RWPE1 (cell line): ENCODE data around the gene VKORC1.
"Not testable (repeated sequence)": the region's sequence is repeated elsewhere in the genome, so short reads cannot be mapped to it uniquely, and the experiment has no call there.

ENCODE experiments used
- CTCF ChIA-PET: fragments of 350-600 bp; sonication (Branson Sonifier 250); formaldehyde crosslinking; extraction: SDS; loops from one replicate; lab custom pipeline; 2021; lab: Yijun Ruan, JAX
- POLR2A ChIA-PET: fragments of 400-600 bp; formaldehyde crosslinking; extraction: SDS; loops from one replicate; lab custom pipeline; 2020; ENCODE audit warnings: antibody characterized with exemption; ENCODE audit not compliant: low non-redundant PET; lab: Yijun Ruan, JAX
- DNase-seq: peaks from one replicate; pipeline ENCODE4 v3.0.0; 2012; ENCODE audit warnings: low spot score
- H3K27ac ChIP-seq: fragments of 450-650 bp; 2 replicates; pipeline ENCODE4 v1.5.1; 2017
- TF ChIP-seq, protein P1 (sequence below): fragments of 450-650 bp; conservative IDR thresholded peaks from 2 replicates; pipeline ENCODE4 v1.5.1; 2017; ENCODE audit warnings: low read depth, mild to moderate bottlenecking

The VKORC1 gene

DNA sequence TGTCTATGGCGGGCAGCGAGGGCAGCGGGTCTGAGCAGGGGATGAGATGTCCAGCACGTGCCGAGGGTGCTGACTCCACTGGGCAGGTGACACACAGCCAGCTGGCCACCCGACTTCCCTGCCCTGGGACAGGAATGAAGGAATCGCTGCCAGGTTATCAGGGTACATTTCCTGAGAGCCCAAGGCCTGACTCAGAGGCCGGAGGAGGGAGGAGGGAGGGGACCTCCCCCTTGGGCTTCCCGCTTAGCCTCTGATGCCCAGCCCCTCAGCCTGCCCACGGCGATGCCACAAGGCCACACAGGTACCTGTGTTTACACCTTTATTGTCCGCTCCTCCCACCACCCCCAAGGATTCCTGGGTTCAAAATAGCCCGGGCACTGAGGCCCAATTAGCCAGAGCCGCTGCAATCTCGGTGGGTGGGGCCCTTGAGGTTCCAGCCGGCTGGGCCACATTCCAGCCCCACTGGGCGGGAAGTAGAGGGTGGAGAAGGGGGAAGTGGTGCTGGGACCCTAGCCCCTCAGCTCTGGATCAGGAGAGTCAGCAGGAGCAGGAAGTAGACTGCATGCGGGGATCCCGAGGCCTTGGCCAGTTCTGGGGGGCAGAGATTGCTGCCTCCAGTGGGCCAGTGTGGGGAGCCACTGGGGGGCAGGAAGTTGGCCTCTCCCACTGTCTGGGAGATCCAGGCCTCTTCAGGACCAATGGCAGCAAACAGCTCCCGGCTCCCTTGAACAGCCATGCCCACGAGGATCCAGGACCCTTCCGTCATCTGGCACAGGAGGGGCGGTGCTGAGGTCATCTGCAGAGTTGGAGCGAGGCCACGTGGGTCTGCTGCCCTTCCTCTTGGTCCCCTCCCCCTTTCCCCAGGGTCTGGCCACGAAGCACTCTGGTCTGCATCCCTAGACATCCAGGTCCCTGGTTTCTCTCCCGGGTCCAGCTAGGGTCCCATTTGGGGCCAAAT lies 44.3 kb upstream of the VKORC1 start:
- CTCF ChIA-PET = interaction anchor here (0.5 to 1.4 kb wide), 3 partner anchors 154 to 256 kb away, joined by 3 to 9 read pairs (median 4); partner anchors contain the start of gene HSD3B7
- peak overlapping the region; percentile 98 for H3K27ac ChIP-seq
- DNase-seq = peak; percentile 91
- TF ChIP-seq, protein P1, sequence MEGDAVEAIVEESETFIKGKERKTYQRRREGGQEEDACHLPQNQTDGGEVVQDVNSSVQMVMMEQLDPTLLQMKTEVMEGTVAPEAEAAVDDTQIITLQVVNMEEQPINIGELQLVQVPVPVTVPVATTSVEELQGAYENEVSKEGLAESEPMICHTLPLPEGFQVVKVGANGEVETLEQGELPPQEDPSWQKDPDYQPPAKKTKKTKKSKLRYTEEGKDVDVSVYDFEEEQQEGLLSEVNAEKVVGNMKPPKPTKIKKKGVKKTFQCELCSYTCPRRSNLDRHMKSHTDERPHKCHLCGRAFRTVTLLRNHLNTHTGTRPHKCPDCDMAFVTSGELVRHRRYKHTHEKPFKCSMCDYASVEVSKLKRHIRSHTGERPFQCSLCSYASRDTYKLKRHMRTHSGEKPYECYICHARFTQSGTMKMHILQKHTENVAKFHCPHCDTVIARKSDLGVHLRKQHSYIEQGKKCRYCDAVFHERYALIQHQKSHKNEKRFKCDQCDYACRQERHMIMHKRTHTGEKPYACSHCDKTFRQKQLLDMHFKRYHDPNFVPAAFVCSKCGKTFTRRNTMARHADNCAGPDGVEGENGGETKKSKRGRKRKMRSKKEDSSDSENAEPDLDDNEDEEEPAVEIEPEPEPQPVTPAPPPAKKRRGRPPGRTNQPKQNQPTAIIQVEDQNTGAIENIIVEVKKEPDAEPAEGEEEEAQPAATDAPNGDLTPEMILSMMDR = no peak
- POLR2A ChIA-PET = interaction anchor here (0.6 kb wide), 1 partner anchor 70 kb away, joined by 3 read pairs; no protein-coding TSS in a partner anchor

DNA sequence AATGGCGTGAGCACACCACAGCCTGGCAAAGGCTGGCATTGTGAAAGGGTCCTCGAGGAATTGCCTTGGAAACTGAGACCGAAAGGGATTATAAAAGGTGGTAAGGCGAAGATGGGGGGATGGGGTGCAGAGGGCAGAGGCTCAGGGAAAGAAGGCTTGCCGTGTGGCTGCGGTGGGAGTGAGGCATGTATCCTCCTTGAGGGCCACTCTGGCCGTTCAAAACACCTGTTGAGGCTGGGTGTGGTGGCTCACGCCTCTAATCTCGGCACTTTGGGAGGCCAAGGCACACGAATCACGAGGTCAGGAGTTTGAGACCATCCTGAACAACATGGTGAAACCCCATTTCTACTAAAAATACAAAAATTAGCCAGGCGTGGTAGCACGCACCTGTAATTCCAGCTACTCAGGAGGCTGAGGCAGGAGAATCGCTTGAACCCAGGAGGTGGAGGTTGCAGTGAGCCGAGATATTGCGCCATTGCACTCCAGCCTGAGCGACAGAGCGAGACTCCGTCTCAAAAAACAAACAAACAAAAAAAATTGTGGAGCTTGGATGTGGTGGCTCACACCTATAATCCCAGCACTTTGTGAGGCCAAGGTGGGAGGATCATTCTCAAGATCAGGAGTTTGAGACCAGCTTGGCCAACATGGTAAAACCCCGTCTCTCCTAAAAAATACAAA lies 42.4 kb upstream of the VKORC1 start:
- ChIA-PET CTCF (interaction anchor here (0.8 kb wide), 1 partner anchor 18 kb away, joined by 3 read pairs; no protein-coding TSS in a partner anchor), POLR2A (interaction anchor here (0.6 kb wide), 2 partner anchors 19 kb away, joined by 3 read pairs; partner anchors contain the start of gene KAT8)
- not testable (repeated sequence) for DNase-seq
- peak overlapping the region; percentile 98 for H3K27ac ChIP-seq

DNA sequence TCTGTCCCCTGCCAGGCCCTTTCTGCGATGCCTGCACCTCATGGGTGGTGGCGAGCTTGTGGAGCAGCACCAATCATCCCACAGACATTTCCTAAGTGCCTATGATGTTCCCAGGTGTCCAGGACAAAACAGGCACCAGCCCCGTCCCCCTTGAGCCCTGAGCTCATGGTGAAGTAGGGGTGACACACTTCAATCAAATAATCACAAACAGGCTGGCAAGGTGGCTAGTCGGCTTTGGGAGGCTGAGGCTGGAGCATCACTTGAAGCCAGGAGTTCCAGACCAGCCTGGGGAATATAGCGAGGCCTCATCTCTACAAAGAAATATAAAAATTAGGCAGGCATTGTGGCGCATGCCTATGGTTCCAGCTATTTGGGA lies 41.7 kb upstream of the VKORC1 start:
- H3K27ac ChIP-seq = peak overlapping the region; percentile 98
- DNase-seq = no peak
- ChIA-PET POLR2A (interaction anchor here (0.6 to 1.0 kb wide), 2 partner anchors 19 to 24 kb away, joined by 3 read pairs; partner anchors contain the start of gene KAT8), CTCF (interaction anchor here (1.1 kb wide), 1 partner anchor 152 kb away, joined by 6 read pairs; the partner anchor contains the start of gene HSD3B7)
- TF ChIP-seq, protein P1 = no peak

DNA sequence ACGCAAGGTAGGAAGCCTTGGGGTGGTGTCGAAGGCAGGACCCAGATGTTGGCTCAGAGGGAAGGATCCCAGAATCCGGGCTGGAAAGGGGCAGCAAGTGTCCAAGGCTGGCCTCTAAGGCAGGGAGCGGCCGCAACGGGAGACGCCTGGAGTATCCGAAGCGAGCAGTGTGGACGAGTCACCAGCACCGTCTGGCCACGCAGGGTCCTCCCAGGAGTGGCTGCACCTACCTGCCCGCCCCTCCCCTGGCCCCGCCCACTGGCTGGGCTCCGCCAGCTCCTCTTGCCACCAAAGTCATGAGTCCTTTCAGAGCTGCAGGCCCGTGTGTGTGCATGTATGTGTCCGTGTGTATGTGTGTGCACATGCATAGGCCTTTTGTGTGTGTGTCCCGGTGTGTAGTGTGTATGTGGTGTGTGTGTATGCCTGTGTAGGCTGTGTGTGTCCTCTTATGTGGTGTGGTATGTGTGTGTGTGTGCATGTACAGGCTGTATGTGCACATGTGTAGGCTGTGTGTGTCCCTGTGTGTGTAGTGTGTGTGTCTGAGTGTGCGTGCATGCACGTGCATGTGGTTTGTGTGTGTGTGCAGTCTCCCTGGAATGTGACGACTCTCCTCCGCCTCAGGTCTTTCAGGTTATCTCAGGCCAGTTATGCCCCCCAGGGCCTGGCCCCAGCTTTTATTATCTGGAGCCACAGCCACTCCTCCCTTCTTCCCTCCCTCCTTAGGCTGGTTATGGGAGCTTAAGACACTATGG lies 41.1 kb upstream of the VKORC1 start, which contains the start of gene PRSS8:
TSS of gene PRSS8 (minus strand) at position 193 of the 752 bp plus-strand sequence. CDS start 229 bp downstream, outside the sequence.
- DNase-seq = peak; percentile 59
- peak within 1 kb of the TSS; percentile 98 for H3K27ac ChIP-seq
- POLR2A ChIA-PET = interaction anchor here (0.6 to 1.1 kb wide), 4 partner anchors 18 to 44 kb away, joined by 3 to 4 read pairs (median 4); partner anchors contain the start of genes FUS and KAT8
- TF ChIP-seq, protein P1 = no peak
- CTCF ChIA-PET = interaction anchor here (1.1 to 1.3 kb wide), 3 partner anchors 15 to 151 kb away, joined by 3 to 6 read pairs (median 4); partner anchors contain the start of gene HSD3B7

DNA sequence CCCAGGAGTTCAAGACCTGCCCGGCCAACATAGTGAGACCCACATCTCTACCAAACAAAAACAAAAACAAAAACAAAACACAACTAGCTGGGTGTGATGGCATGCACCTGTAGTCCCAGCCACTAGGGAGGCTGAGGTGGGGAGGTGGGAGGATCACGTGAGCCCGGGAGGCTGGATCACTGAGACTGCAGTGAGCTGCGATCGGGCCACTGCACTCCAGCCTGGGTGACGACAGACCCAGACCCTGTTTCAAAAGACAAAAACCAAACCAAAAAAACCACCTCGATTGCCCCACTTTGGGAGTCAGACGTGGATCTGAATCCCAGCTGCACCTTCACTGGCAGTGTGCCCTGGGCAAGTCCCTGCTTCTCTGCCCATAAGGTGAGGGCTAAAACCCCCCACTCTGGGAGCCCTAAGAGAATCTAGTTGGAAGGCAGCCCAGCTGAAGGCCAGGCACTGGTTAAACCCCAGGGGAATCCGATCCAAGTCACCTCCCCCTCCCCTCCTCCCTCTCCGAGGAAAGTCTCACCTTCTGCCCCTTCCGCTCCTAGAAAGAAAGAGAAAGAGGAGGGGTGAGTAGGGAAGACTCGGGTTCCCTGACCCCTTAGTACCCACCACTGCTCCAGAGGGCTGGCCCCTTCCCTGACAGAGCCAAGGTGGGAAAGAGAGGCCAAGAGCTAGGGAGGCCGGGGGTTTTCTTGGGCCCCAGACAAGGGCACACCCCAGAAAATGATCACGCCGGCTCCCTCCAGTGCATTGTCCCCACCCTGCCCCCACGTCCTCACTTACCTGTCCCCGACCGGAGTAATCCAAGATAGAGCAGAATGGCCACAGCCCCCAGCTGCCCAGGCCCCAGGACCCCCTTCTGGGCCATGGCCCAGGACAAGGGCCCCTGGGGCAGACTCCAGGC lies 40.3 kb upstream of the VKORC1 start:
- ChIA-PET CTCF (interaction anchor here (0.6 to 2.2 kb wide), 6 partner anchors 7 to 308 kb away, joined by 3 to 11 read pairs (median 4); partner anchors contain the start of genes HSD3B7 and ZNF843), POLR2A (interaction anchor here (0.9 to 1.1 kb wide), 3 partner anchors 17 to 45 kb away, joined by 3 to 4 read pairs (median 4); partner anchors contain the start of genes FUS and KAT8)
- peak overlapping the region; percentile 98 for H3K27ac ChIP-seq
- TF ChIP-seq, protein P1 = no peak
- peak; percentile 50 for DNase-seq
